Naive thymus-derived CD8-positive, alpha-beta T cell (primary cell): ENCODE results near the gene SNX20. TPM values are rescaled to one million over a fixed set of nuclear protein-coding genes. Genes with fewer than 3 reads are reported as not detected.

ENCODE experiments used
- ATAC-seq, 2 donors: fragments of 150-1000 bp; cut with Tn5 transposase in 1 of 2; sonication (Bioruptor Pico), chemical (Tn5 transposase) in 1 of 2; 1 replicate in 1 of 2; 2 replicates in 1 of 2; pipeline ENCODE4 v1.10.0; 2021; ENCODE audit warnings: mild to moderate bottlenecking in 2 of 2, moderate library complexity in 2 of 2
- POLR2A ChIA-PET: fragments of 350-600 bp; sonication (Branson Sonifier 250); formaldehyde crosslinking; loops from one replicate; lab custom pipeline; 2021; ENCODE audit warnings: antibody characterized with exemption; lab: Charles Lee
- DNase-seq, 10 donors: peaks; one replicate each; pipeline versions ENCODE4 v3.0.0 to v3.0.0-alpha.2; 2020 to 2022
- H3K27ac Mint-ChIP-seq, 10 donors: one replicate each; pipeline ENCODE4 v1.8.0; 2020 to 2022; ENCODE audit warnings: mild to moderate bottlenecking in 10 of 10, mixed read lengths in 10 of 10, moderate library complexity in 4 of 10, inconsistent platforms in 1 of 10
- H3K27me3 Mint-ChIP-seq, 5 donors: one replicate each; pipeline ENCODE4 v1.8.0; 2021 to 2022; ENCODE audit warnings: mixed read lengths in 5 of 5
- H3K36me3 Mint-ChIP-seq, 3 donors: one replicate each; pipeline ENCODE4 v1.8.0; 2020 to 2022; ENCODE audit warnings: mixed read lengths in 3 of 3, mild to moderate bottlenecking in 2 of 3, inconsistent platforms in 1 of 3
- H3K4me1 Mint-ChIP-seq, 4 donors: one replicate each; pipeline ENCODE4 v1.8.0; 2021 to 2022; ENCODE audit warnings: mixed read lengths in 4 of 4
- H3K4me3 Mint-ChIP-seq, 10 donors: one replicate each; pipeline ENCODE4 v1.8.0; 2020 to 2022; ENCODE audit warnings: mild to moderate bottlenecking in 10 of 10, mixed read lengths in 10 of 10, moderate library complexity in 6 of 10, inconsistent platforms in 1 of 10
- H3K9me3 Mint-ChIP-seq, 9 donors: one replicate each; pipeline ENCODE4 v1.8.0; 2020 to 2022; ENCODE audit warnings: mixed read lengths in 9 of 9, mild to moderate bottlenecking in 3 of 9, inconsistent platforms in 1 of 9, moderate library complexity in 1 of 9
- polyA plus RNA-seq, 3 donors: library from polyadenylated mRNA; unstranded; fragments of 300-500 nt; fragmentation: Illumina TruSeq; gene quantifications; one replicate each; pipeline ENCODE4 v1.2.3, GENCODE V29; 2021
- total RNA-seq, 8 experiments: library from RNA in 2 of 8; stranded (reverse) in 2 of 8; gene quantifications; one replicate each; pipeline ENCODE4 v1.2.3 and lab custom pipeline; 2021 to 2026

Gene SNX20
- total and polyA plus RNA-seq, 5 experiments from 2014 or later = 31.1 to 50.4 (median 38.3) TPM

- Mint-ChIP-seq H3K36me3 (peaks cover 14 to 70% (median 47%) of the 10 kb centered on the region in 3 donors), H3K27me3 (no peaks in the 10 kb centered on the region), H3K4me3 (peak overlapping the region in 1 of 10 donors; percentile 6), H3K4me1 (peaks cover 25 to 53% (median 50%) of the 10 kb centered on the region in 4 donors), H3K9me3 (peaks cover 0 to 21% (median 4%) of the 10 kb centered on the region in 9 donors), H3K27ac (peak overlapping the region; percentile 65 to 98 (median 92))
- DNase-seq (no peak), ATAC-seq (no peak)
- POLR2A ChIA-PET = interaction anchor here (6.3 kb wide), 1 partner anchor 8 kb away, joined by 51 read pairs; no protein-coding TSS in a partner anchor
Measured at GRCh38 chr16:50676684-50677225, 4.4 kb downstream of the SNX20 start.

- no peak for ATAC-seq
- H3K27me3 Mint-ChIP-seq = no peaks in the 10 kb centered on the region
- H3K9me3 Mint-ChIP-seq = peaks cover 0 to 23% (median 9%) of the 10 kb centered on the region in 9 donors
- H3K4me1 Mint-ChIP-seq = peaks cover 26 to 50% (median 45%) of the 10 kb centered on the region in 4 donors
- no peak overlapping the region for H3K4me3 Mint-ChIP-seq
- H3K36me3 Mint-ChIP-seq = peaks cover 20 to 78% (median 54%) of the 10 kb centered on the region in 3 donors
- DNase-seq = peak in 1 of 10 donors; percentile 37
- H3K27ac Mint-ChIP-seq = peak overlapping the region in 8 of 10 donors; percentile 28 to 98 (median 66)
- POLR2A ChIA-PET = no interaction called here
Measured at GRCh38 chr16:50675686-50676610, 5.2 kb downstream of the SNX20 start.

- no peaks in the 10 kb centered on the region for H3K27me3 Mint-ChIP-seq
- H3K36me3 Mint-ChIP-seq = peaks cover 20 to 85% (median 54%) of the 10 kb centered on the region in 3 donors
- H3K9me3 Mint-ChIP-seq = peaks cover 0 to 23% (median 9%) of the 10 kb centered on the region in 9 donors
- POLR2A ChIA-PET = interaction anchor here (0.7 kb wide), 1 partner anchor 10 kb away, joined by 4 read pairs; no protein-coding TSS in a partner anchor
- H3K4me3 Mint-ChIP-seq = no peak overlapping the region
- H3K27ac Mint-ChIP-seq = peak overlapping the region in 4 of 10 donors; percentile 13 to 48 (median 31)
- H3K4me1 Mint-ChIP-seq = peaks cover 23 to 44% (median 38%) of the 10 kb centered on the region in 4 donors
- no peak for ATAC-seq
- no peak for DNase-seq
Measured at GRCh38 chr16:50674831-50675230, 6.3 kb downstream of the SNX20 start.

- H3K4me3 Mint-ChIP-seq = no peak overlapping the region
- ATAC-seq = no peak
- POLR2A ChIA-PET = interaction anchor here (0.9 kb wide), 1 partner anchor 72 kb away, joined by 3 read pairs; no protein-coding TSS in a partner anchor
- H3K9me3 Mint-ChIP-seq = peaks cover 0 to 23% (median 9%) of the 10 kb centered on the region in 9 donors
- H3K27ac Mint-ChIP-seq = peak overlapping the region in 1 of 10 donors; percentile 59
- no peak for DNase-seq
- peaks cover 14 to 35% (median 29%) of the 10 kb centered on the region in 4 donors for H3K4me1 Mint-ChIP-seq
- H3K36me3 Mint-ChIP-seq = peaks cover 20 to 83% (median 51%) of the 10 kb centered on the region in 3 donors
- no peaks in the 10 kb centered on the region for H3K27me3 Mint-ChIP-seq
Measured at GRCh38 chr16:50673496-50674275, 7.4 kb downstream of the SNX20 start.

GRCh38 chr16:50671644-50672260 lies 9.4 kb downstream of the SNX20 start:
- Mint-ChIP-seq H3K9me3 (peaks cover 0 to 23% (median 9%) of the 10 kb centered on the region in 9 donors), H3K27ac (peak overlapping the region in 7 of 10 donors; percentile 17 to 87 (median 60)), H3K27me3 (no peaks in the 10 kb centered on the region), H3K4me1 (peaks cover 17 to 33% (median 28%) of the 10 kb centered on the region in 4 donors), H3K4me3 (no peak overlapping the region), H3K36me3 (peaks cover 20 to 67% (median 49%) of the 10 kb centered on the region in 3 donors)
- POLR2A ChIA-PET = interaction anchor here (0.8 to 2.1 kb wide), 3 partner anchors 10 to 397 kb away, joined by 3 to 11 read pairs (median 4); partner anchors contain the start of gene SNX20
- ATAC-seq (no peak), DNase-seq (peak in 7 of 10 donors; percentile 10 to 47 (median 41))

GRCh38 chr16:50670476-50670875 lies 10.6 kb downstream of the SNX20 start:
- Mint-ChIP-seq H3K4me1 (peaks cover 16 to 30% (median 30%) of the 10 kb centered on the region in 4 donors), H3K36me3 (peaks cover 20 to 54% (median 38%) of the 10 kb centered on the region in 3 donors), H3K4me3 (no peak overlapping the region), H3K27ac (peak overlapping the region in 8 of 10 donors; percentile 13 to 80 (median 56)), H3K27me3 (no peaks in the 10 kb centered on the region), H3K9me3 (peaks cover 0 to 23% (median 9%) of the 10 kb centered on the region in 9 donors)
- POLR2A ChIA-PET = interaction anchor here (1.0 to 4.8 kb wide), 3 partner anchors 10 to 77 kb away, joined by 3 to 51 read pairs (median 3); partner anchors contain the start of gene SNX20
- ATAC-seq (no peak), DNase-seq (no peak)

- peaks cover 20 to 47% (median 32%) of the 10 kb centered on the region in 3 donors for H3K36me3 Mint-ChIP-seq
- POLR2A ChIA-PET = interaction anchor here (0.5 to 4.8 kb wide), 5 partner anchors 10 to 234 kb away, joined by 3 to 51 read pairs (median 3); partner anchors contain the start of gene SNX20
- ATAC-seq (no peak), DNase-seq (no peak)
- peaks cover 19 to 38% (median 37%) of the 10 kb centered on the region in 4 donors for H3K4me1 Mint-ChIP-seq
- H3K4me3 Mint-ChIP-seq = no peak overlapping the region
- no peaks in the 10 kb centered on the region for H3K27me3 Mint-ChIP-seq
- peak overlapping the region in 5 of 10 donors; percentile 13 to 75 (median 21) for H3K27ac Mint-ChIP-seq
- H3K9me3 Mint-ChIP-seq = peaks cover 0 to 23% (median 9%) of the 10 kb centered on the region in 9 donors
Measured at GRCh38 chr16:50669741-50670140, 11.4 kb downstream of the SNX20 start.

GRCh38 chr16:50668368-50669008 lies 12.6 kb downstream of the SNX20 start:
- Mint-ChIP-seq H3K27ac (peak overlapping the region; percentile 50 to 97 (median 89)), H3K4me3 (peak overlapping the region in 1 of 10 donors; percentile 74), H3K36me3 (peaks cover 15 to 34% (median 23%) of the 10 kb centered on the region in 3 donors), H3K9me3 (peaks cover 0 to 19% (median 7%) of the 10 kb centered on the region in 9 donors), H3K27me3 (no peaks in the 10 kb centered on the region), H3K4me1 (peaks cover 20 to 41% (median 39%) of the 10 kb centered on the region in 4 donors)
- no peak for ATAC-seq
- no peak for DNase-seq
- POLR2A ChIA-PET = interaction anchor here (0.5 to 4.8 kb wide), 4 partner anchors 11 to 315 kb away, joined by 3 to 51 read pairs (median 8); partner anchors contain the start of genes CYLD and SNX20

GRCh38 chr16:50667497-50668367 lies 13.4 kb downstream of the SNX20 start:
- ATAC-seq = no peak
- H3K9me3 Mint-ChIP-seq = peaks cover 0 to 15% (median 7%) of the 10 kb centered on the region in 9 donors
- POLR2A ChIA-PET = interaction anchor here (0.6 to 4.8 kb wide), 6 partner anchors 12 to 101 kb away, joined by 3 to 51 read pairs (median 8); partner anchors contain the start of genes CYLD and SNX20
- no peak for DNase-seq
- H3K27ac Mint-ChIP-seq = peak overlapping the region; percentile 80 to 97 (median 91)
- H3K36me3 Mint-ChIP-seq = peaks cover 15 to 27% (median 18%) of the 10 kb centered on the region in 3 donors
- H3K4me3 Mint-ChIP-seq = peak overlapping the region; percentile 51 to 82 (median 75)
- no peaks in the 10 kb centered on the region for H3K27me3 Mint-ChIP-seq
- H3K4me1 Mint-ChIP-seq = peaks cover 20 to 41% (median 38%) of the 10 kb centered on the region in 4 donors
